ENCODE measurements around the gene GIPC2.

DNA sequence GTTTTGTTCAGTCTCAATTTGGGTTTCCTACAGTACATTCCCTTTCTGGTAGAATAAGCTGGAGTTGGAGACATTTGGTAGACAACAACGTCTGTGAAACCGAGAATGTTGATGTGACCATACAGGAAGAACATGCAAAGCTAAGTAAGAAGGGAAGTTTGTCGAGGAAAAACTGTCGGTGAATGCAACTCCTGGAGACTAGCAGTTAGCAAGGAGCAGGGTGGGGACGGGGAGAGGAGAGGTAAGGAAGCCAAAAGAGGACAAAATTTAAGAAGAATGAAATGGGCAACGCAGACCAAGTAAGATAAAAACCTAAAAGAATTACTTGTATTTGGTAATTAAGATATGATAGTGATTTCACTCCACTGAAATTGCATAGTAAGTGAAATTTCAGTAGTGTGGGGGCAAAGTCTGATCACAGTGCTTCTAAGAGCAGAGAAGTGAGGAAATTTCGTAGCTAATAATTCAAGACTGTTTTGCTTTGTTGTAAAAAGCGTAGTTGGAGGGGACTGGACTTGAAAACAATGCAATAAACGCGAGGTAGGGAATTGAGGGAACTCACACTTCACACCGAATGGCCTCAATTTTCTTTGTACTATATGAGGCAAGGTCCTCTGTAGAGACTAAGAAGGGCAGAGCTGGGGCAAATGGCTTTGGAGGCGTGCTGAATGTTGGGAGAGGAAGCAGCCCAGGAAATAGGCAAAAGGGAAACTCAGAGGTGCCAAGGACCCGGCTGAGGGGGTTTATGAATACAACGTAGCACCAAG is 787 bp upstream of the GIPC2 start:
- TF ChIP-seq MAFK (IDR thresholded peaks at IDR 0.05; ENCODE audit: low read depth, low read length) (no peak), CTCF (conservative IDR thresholded peaks at IDR 0.05; ENCODE audit: low read depth, low read length) (no peak), RFX5 (IDR thresholded peaks at IDR 0.05; ENCODE audit: low read depth, low read length) (no peak), SMC3 (IDR thresholded peaks at IDR 0.05; ENCODE audit: low read depth, low read length) (no peak), MAZ (IDR thresholded peaks at IDR 0.05; ENCODE audit: borderline replicate concordance, low read depth, low read length) (no peak), POLR2A (IDR thresholded peaks at IDR 0.05; ENCODE audit: low read depth, low read length) (no peak)

Measured in IMR-90 (cell line).